GM19099 (cell line): ENCODE data around the gene EBI3.

Source experiments
- POLR2A ChIP-seq: IDR thresholded peaks from 3 replicates; pipeline ENCODE4 v1.6.1; 2011; ENCODE audit warnings: low read depth; ENCODE audit not compliant: insufficient read length; ENCODE audit errors: extremely low read depth

Gene EBI3

GRCh38 chr19:4260613-4261191 is 31.4 kb downstream of the EBI3 start:
- no peak for TF ChIP-seq POLR2A

DNA sequence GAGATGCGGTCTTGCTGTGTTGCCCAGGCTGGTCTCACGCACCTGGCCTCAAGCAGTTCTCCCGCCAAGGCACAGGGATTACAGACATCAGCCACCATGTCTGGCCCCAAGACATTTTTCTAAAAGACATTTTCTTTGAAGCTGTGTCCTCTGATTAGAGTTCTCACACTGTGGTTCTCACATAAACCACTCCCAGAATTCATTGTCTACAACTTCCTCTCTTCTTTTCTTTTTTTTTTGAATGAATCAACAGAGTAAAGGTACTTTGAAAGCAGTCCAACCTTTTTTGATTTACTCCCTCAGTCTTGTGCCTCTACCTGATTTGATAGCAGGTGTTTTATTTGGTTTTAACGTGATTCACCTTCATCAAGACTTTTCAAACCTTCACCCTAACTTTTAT is 35.5 kb downstream of the EBI3 start:
- no peak for TF ChIP-seq POLR2A

DNA sequence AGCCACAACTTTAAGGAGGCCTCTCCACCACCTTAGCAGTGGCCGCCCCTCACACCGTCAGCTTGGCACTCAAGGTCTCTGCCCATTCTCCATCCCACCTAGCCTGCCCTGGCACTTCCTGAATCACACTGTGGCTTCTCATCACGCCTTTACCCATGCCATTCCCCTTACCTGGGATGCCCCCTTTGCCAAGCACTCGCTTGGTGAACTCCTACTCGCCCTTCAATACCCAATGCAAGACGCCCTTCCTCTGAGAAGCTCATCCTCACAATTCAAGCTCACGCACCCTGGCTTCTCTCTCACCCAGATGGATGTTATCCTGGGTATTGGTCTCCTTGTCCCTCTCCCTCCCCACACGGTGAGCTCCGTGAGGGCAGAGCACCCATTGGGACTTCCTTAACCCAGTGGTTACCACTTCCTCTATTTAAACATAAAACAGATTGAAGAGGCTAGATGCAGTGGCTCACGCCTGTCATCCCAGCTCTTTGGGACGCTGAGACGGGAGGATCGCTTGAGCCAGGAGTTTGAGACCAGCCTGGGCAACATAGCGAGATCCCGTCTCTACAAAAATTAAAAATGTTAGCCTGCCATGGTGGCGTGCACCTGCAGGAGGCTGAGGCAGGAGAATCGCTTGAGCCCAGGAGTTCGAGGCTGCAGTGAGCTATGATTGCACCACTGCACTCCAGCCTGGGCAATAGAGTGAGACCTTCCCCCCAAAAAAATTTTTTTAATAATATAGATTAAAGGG is 37.1 kb downstream of the EBI3 start:
- no peak for TF ChIP-seq POLR2A

DNA sequence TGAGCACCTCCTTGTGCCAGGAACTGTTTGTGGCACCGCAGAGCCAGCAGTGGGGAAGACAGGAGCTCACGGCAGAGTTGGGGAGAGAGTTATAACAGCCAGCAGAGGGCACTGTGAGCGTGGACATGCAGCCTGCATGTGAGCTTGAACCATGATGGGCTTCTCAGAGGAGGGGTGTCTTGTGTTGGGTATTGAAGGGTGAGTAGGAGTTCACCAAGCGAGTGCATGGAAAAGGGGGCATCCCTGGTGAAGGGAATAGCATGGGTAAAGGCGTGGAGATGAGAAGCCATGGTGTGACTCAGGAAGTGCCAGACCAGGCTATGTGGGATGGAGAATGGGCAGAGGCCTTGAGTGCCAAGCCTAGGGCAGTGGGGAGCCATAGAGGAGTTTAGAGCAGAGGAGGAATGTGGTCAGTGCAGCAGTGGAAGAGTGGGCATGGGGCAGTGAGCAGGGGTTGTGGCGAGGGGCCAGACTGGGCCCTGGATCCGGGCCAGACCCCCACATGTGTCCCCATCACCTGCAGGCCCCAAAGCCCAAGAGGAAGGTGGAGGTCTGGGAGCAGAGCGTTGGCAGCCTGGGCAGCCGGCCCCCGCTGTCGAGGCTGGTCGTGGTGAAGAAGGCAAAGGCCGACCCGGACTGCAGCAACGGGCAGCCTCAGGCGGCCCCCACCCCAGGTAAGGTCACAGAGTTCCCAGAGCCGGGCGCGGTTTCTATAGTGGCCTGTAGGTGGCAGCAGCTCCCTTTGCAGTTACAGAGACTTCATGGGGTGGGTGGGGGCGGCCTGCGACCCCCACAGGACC is 38.0 kb downstream of the EBI3 start:
- TF ChIP-seq POLR2A = no peak

DNA sequence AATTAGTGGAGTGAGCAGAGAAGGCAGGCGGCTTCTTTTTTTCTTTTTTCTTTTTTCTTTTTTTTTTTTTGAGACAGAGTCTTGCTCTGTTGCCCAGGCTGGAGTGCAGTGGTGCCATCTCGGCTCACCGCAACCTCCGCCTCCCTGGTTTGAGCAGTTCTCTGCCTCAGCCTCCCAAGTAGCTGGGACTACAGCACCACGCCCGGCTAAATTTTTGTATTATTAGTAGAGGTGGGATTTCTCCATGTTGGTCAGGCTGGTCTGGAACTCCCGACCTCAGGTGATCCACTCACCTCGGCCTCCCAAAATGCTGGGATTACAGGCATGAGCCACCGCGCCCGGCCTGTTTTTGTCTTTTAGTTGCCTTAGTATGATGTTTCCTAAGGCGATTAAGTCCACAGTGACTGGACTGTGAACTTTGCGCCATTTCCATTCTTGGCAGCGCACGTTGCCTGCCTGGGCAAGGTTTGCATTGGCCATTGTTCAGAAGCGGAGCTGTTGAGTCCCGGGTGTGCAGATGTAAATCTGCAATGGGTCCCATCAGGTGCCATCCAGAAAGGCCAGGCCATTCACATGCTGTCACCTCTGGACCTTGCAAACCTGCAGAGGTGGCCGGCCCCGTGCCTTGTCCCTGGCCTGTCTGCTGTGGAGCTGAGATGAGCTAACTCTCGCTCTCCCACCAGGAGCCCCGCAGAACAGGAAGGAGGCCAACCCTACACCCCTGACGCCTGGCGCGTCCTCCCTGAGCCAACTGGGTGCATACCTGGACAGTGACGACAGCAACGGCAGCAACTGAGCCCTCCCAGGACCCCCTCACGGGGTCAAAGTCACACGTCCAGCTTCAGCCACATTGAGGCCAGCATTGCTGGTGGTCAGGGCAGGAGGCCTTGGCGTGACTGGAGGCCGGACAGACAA is 38.8 kb downstream of the EBI3 start:
- TF ChIP-seq POLR2A = no peak

GRCh38 chr19:4268816-4269430 is 39.6 kb downstream of the EBI3 start:
- no peak for TF ChIP-seq POLR2A

DNA sequence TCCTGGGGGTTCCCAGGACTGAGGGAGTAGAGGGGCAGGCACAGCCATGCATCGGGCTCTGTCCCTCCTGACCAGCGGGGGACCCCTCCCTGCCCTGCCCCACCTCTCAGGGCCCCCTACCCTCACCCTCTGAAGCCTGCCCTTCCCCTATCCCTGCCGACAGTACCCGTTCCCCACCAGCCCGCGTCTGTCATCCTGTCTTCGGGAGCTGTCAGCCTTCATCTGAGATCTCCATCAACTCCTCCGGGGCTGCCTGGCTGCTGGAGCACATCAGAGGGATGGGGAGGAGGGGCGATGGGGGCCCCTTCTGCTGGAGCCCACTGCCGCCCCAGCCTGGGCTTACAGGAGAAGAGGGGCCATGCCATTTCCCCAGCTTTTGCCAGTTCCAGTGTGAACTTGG is 43.6 kb downstream of the EBI3 start:
- TF ChIP-seq POLR2A = no peak

DNA sequence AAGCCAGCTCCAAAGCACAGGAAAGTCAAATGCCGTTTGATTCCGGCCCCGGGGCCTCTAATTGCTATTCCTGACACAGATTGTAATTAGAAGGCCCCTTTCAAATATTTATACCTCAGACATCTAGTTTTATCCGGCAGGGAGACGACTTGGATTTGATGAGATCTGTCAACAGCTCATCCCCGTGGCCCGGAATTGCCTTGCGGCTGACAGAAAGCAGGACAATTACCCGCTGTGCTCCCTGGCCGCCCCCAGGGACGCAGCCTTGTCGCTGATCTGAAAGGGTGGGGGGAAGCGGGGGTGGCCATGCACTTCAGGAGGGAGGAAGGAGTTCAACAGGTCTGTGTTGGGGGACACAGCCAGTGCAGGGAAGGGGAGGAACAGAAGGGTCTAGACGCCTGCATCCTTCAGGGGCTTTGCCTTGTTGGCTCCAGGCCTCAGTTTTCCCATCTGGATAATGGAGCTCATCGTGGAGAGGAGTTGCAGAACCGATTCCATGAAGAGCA is 47.9 kb downstream of the EBI3 start:
- no peak for TF ChIP-seq POLR2A

DNA sequence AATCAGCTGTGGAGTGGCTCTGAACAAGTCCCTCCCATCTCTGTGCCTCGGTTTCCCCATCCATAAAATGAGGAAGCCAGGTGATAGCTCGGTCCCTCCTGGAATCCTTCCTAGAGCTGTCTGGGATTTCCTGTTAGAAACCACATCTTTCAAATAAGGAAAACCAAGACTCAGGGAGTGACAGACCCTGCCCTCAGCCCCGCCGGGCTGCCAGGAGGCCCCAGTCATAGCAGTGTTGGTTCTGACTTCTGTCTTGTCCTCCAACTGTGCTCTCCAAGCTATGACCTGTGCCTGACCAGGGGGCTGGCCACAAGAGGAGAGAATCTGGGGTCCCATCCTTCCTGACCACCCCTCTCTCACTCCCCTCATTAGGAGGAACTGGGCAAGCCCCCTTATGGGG is 48.7 kb downstream of the EBI3 start:
- TF ChIP-seq POLR2A = no peak

- no peak for TF ChIP-seq POLR2A
These were observed 49.3 kb downstream of the EBI3 start, which contains the start of gene SHD for GRCh38 chr19:4278419-4279266. Gene SHD (plus strand): TSS chr19:4279266. CDS start chr19:4280064, 798 bp downstream.

GRCh38 chr19:4279267-4279529 is 49.9 kb downstream of the EBI3 start:
- no peak for TF ChIP-seq POLR2A

- TF ChIP-seq POLR2A = no peak
These were observed 50.5 kb downstream of the EBI3 start for GRCh38 chr19:4279530-4280422.

DNA sequence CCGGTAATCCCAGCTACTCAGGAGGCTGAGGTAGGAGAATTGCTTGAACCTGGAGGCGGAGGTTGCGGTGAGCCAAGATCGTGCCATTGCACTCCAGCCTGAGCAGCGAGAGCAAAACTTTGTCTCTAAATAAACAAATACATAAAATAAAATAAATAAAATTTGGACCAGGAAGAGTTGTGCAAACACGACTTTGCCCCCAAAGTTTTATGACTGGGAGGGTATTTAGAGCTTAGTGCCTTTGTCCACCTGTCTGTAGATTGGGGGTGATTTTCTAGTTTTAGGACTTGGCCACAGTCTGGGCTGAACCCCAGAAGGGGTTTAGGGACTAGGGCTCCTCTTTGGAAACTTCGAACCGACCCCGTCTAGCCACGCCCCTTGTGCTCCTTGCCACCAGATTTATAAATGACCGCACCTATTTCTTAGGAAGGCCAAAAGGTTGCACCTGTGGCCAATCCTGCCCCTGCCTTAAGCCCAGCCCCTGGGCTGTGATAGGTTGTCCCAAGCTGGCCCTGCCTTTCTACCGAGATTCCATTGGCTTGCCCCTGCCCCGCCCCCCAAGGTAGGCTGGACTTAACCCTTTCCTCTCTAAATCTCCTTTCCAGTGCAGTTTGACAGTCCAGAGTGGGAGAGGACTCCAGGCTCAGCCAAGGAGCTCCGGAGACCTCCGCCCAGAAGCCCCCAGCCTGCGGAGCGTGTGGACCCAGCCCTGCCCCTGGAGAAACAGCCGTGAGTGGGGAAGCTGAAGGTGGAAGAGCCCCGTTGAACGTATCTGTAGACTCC is 55.0 kb downstream of the EBI3 start:
- TF ChIP-seq POLR2A = no peak
